ENCODE data around the gene OSBPL3.

DNA sequence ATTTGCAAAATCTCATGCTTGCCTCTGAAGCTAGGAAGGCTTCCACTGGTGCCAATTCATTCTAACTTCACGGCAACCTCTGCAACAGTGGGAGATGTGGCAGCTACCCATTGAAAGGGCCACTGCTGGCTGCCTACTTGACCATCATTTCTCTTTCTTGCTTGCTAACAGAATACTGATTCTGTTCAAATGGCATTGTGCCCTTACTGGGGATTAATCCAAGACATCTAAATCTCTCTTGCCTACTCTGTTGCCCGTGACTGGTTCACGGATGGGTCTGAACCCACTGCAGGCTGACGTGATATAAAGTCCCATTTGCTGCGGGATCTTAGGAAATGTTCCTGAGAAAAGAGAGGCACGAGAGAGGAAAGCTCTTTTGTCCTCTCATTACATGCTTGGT is 171.5 kb downstream of the OSBPL3 start:
- TF ChIP-seq POLR2AphosphoS5 (IDR thresholded peaks at IDR 0.05; ENCODE audit: low read depth, low read length) (no peak), POLR2A (IDR thresholded peaks at IDR 0.05; ENCODE audit: low read depth, low read length) (no peak), POU2F2 (IDR thresholded peaks at IDR 0.05; ENCODE audit: low read depth, low read length) (no peak), TAF1 (IDR thresholded peaks at IDR 0.05; ENCODE audit: low read depth, low read length) (no peak)
